ENCODE data around the gene SYTL5.
A peak's percentile ranks its signal among the peaks of the same experiment; 100 is the strongest.

SYTL5 gene

GRCh38 chrX:38110231-38110630 lies 103.9 kb downstream of the SYTL5 start:
- DNase-seq (ENCODE audit: insufficient read length, low spot score) (no peak), FAIRE-seq (no peak)
- no peak for TF ChIP-seq CTCF (IDR thresholded peaks at IDR 0.05; ENCODE audit: insufficient read depth, missing control alignments)

- TF ChIP-seq CTCF (IDR thresholded peaks at IDR 0.05; ENCODE audit: insufficient read depth, missing control alignments) = no peak
- no peak for DNase-seq (ENCODE audit: insufficient read length, low spot score)
- FAIRE-seq = no peak
Observed at GRCh38 chrX:38111196-38111595, 104.8 kb downstream of the SYTL5 start.

- FAIRE-seq (no peak), DNase-seq (ENCODE audit: insufficient read length, low spot score) (no peak)
- no peak for TF ChIP-seq CTCF (IDR thresholded peaks at IDR 0.05; ENCODE audit: insufficient read depth, missing control alignments)
Observed at GRCh38 chrX:38112566-38112965, 106.2 kb downstream of the SYTL5 start.

- DNase-seq (ENCODE audit: insufficient read length, low spot score) = no peak
- no peak for FAIRE-seq
- TF ChIP-seq CTCF (IDR thresholded peaks at IDR 0.05; ENCODE audit: insufficient read depth, missing control alignments) = no peak
Observed at GRCh38 chrX:38116706-38117105, 110.4 kb downstream of the SYTL5 start.

GRCh38 chrX:38117485-38117884 lies 111.1 kb downstream of the SYTL5 start:
- no peak for DNase-seq (ENCODE audit: insufficient read length, low spot score)
- no peak for TF ChIP-seq CTCF (IDR thresholded peaks at IDR 0.05; ENCODE audit: insufficient read depth, missing control alignments)
- no peak for FAIRE-seq

GRCh38 chrX:38124000-38124399 lies 117.6 kb downstream of the SYTL5 start:
- no peak for TF ChIP-seq CTCF (IDR thresholded peaks at IDR 0.05; ENCODE audit: insufficient read depth, missing control alignments)
- DNase-seq (ENCODE audit: insufficient read length, low spot score) (no peak), FAIRE-seq (peak; percentile 61)

- FAIRE-seq = no peak
- DNase-seq (ENCODE audit: insufficient read length, low spot score) = no peak
- TF ChIP-seq CTCF (IDR thresholded peaks at IDR 0.05; ENCODE audit: insufficient read depth, missing control alignments) = no peak
Observed at GRCh38 chrX:38126179-38126578, 119.8 kb downstream of the SYTL5 start.
